Breast epithelium (tissue), 3 donors: Measurements from ENCODE around the gene MAN1A2.

Source experiments
- CTCF ChIP-seq, 3 donors: fragments of 450-650 bp; IDR thresholded peaks; one replicate each; pipeline ENCODE4 v1.5.1; 2016 to 2017; ENCODE audit warnings: antibody characterized with exemption in 3 of 3, mild to moderate bottlenecking in 3 of 3, moderate library complexity in 3 of 3
- POLR2AphosphoS5 ChIP-seq, 3 donors: sonication (generic); formaldehyde crosslinking; IDR thresholded peaks; one replicate each; pipeline ENCODE4 v1.6.1; 2017; ENCODE audit warnings: antibody characterized with exemption in 3 of 3

- TF ChIP-seq CTCF (IDR thresholded peaks at IDR 0.05), result no peak
- TF ChIP-seq POLR2AphosphoS5 (IDR thresholded peaks at IDR 0.05), result no peak
These were observed 2.8 kb downstream of the MAN1A2 start for GRCh38 chr1:117370071-117370470.
